HCT116 (cell line): ENCODE measurements around the gene HS6ST3.

Experiments used
- CBX3 ChIP-seq: IDR thresholded peaks from 2 replicates; pipeline ENCODE4 v1.6.1; 2012; ENCODE audit warnings: low read depth
- CEBPB ChIP-seq: IDR thresholded peaks from 2 replicates; pipeline ENCODE4 v1.6.1; 2012; ENCODE audit warnings: low read depth
- EGR1 ChIP-seq: IDR thresholded peaks from 2 replicates; pipeline ENCODE4 v1.6.1; 2012; ENCODE audit warnings: low read depth
- EZH2phosphoT487 ChIP-seq: fragments of 200-600 bp; IDR thresholded peaks from 2 replicates; pipeline ENCODE4 v1.6.1; 2018; ENCODE audit warnings: antibody characterized with exemption, borderline replicate concordance
- FOSL1 ChIP-seq: IDR thresholded peaks from 2 replicates; pipeline ENCODE4 v1.6.1; 2012; ENCODE audit warnings: low read depth
- POLR2A ChIP-seq: IDR thresholded peaks from 2 replicates; pipeline ENCODE4 v1.7.0; 2011; ENCODE audit warnings: borderline replicate concordance; ENCODE audit not compliant: insufficient read depth, insufficient read length; ENCODE audit errors: extremely low read depth
- POLR2AphosphoS5 ChIP-seq: IDR thresholded peaks from 2 replicates; pipeline ENCODE4 v1.6.1; 2011; ENCODE audit warnings: mild to moderate bottlenecking, low read depth, low read length, moderate library complexity
- REST ChIP-seq: IDR thresholded peaks from 2 replicates; pipeline ENCODE4 v1.6.1; 2012; ENCODE audit warnings: low read depth
- SIN3A ChIP-seq: IDR thresholded peaks from 2 replicates; pipeline ENCODE4 v1.6.1; 2012; ENCODE audit warnings: low read depth
- ZBTB33 ChIP-seq: IDR thresholded peaks from 2 replicates; pipeline ENCODE4 v1.6.1; 2011; ENCODE audit warnings: mild to moderate bottlenecking, low read length, moderate library complexity; ENCODE audit not compliant: insufficient replicate concordance; ENCODE audit errors: extremely low read depth
- ZNF274 ChIP-seq: fragments of 200-500 bp; sonication (Bioruptor generic); IDR thresholded peaks from 2 replicates; pipeline ENCODE4 v1.6.1; 2014; ENCODE audit warnings: mild to moderate bottlenecking, low read depth, low read length, inconsistent platforms
- TF ChIP-seq, protein P1 (sequence below), 3 experiments: fragments of 200-600 bp in 1 of 3; sonication (generic) in 1 of 3; IDR thresholded peaks in 2 of 3; conservative IDR thresholded peaks in 1 of 3; 2 replicates each; pipeline ENCODE4 v1.5.1; 2012 to 2017; ENCODE audit warnings: low read depth in 2 of 3, low read length in 2 of 3, antibody characterized with exemption in 1 of 3, borderline replicate concordance in 1 of 3, control low read depth in 1 of 3, mild to moderate bottlenecking in 1 of 3, mixed read lengths in 1 of 3, mixed run types in 1 of 3, moderate library complexity in 1 of 3; ENCODE audit not compliant: insufficient read depth in 1 of 3

- TF ChIP-seq, protein P1, sequence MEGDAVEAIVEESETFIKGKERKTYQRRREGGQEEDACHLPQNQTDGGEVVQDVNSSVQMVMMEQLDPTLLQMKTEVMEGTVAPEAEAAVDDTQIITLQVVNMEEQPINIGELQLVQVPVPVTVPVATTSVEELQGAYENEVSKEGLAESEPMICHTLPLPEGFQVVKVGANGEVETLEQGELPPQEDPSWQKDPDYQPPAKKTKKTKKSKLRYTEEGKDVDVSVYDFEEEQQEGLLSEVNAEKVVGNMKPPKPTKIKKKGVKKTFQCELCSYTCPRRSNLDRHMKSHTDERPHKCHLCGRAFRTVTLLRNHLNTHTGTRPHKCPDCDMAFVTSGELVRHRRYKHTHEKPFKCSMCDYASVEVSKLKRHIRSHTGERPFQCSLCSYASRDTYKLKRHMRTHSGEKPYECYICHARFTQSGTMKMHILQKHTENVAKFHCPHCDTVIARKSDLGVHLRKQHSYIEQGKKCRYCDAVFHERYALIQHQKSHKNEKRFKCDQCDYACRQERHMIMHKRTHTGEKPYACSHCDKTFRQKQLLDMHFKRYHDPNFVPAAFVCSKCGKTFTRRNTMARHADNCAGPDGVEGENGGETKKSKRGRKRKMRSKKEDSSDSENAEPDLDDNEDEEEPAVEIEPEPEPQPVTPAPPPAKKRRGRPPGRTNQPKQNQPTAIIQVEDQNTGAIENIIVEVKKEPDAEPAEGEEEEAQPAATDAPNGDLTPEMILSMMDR (IDR thresholded peaks at IDR 0.05 in 2 of 3, conservative IDR thresholded peaks at IDR 0.05 in 1 of 3; ENCODE audit: borderline replicate concordance in 1 of 3, insufficient read depth in 1 of 3, low read depth in 2 of 3, low read length in 2 of 3), result no peak
- TF ChIP-seq SIN3A (no peak), POLR2AphosphoS5 (no peak), ZBTB33 (no peak), ZNF274 (no peak), CBX3 (no peak), EZH2phosphoT487 (no peak), POLR2A (no peak), EGR1 (no peak), CEBPB (no peak), REST (no peak), FOSL1 (no peak)
Measured at GRCh38 chr13:96100457-96101220, 10.7 kb downstream of the HS6ST3 start.
